GM19467 (cell line): ENCODE measurements around the gene TRIM65.
"Not testable (repeated sequence)": the region's sequence is repeated elsewhere in the genome, so short reads cannot be mapped to it uniquely, and the experiment has no call there.

Experiments
- ATAC-seq: cut with Tn5 transposase; IDR thresholded peaks from one replicate; pipeline ENCODE4 v1.9.1; 2021; ENCODE audit warnings: mild to moderate bottlenecking, moderate library complexity; ENCODE audit not compliant: unreplicated experiment

The TRIM65 gene

GRCh38 chr17:75897160-75898019 lies 639 bp upstream of the TRIM65 start:
- peak; percentile 14 for ATAC-seq

- ATAC-seq, result no peak
These were observed 1.2 kb downstream of the TRIM65 start for GRCh38 chr17:75895370-75896155.

- no peak for ATAC-seq
These were observed 2.6 kb downstream of the TRIM65 start for GRCh38 chr17:75894049-75894733.

- ATAC-seq, result no peak
These were observed 3.3 kb downstream of the TRIM65 start for GRCh38 chr17:75893305-75894048.

- ATAC-seq, result no peak
These were observed 4.1 kb downstream of the TRIM65 start for GRCh38 chr17:75892556-75893224.

GRCh38 chr17:75891605-75892555 lies 4.9 kb downstream of the TRIM65 start:
- ATAC-seq, result no peak

GRCh38 chr17:75891022-75891604 lies 5.6 kb downstream of the TRIM65 start:
- ATAC-seq, result no peak

- ATAC-seq, result no peak
These were observed 7.3 kb downstream of the TRIM65 start for GRCh38 chr17:75889454-75889853.

GRCh38 chr17:75888484-75888883 lies 8.3 kb downstream of the TRIM65 start:
- no peak for ATAC-seq

- not testable (repeated sequence) for ATAC-seq
These were observed 10.9 kb downstream of the TRIM65 start for GRCh38 chr17:75885860-75886259.

GRCh38 chr17:75885431-75885830 lies 11.3 kb downstream of the TRIM65 start:
- ATAC-seq, result no peak

- ATAC-seq, result no peak
These were observed 14.9 kb downstream of the TRIM65 start for GRCh38 chr17:75881678-75882454.

- no peak for ATAC-seq
These were observed 16.5 kb downstream of the TRIM65 start for GRCh38 chr17:75880266-75880665.

GRCh38 chr17:75878174-75878998 lies 18.4 kb downstream of the TRIM65 start, which contains the start of gene TRIM47:
TRIM47 (minus strand) TSS chr17:75878581; CDS start chr17:75878548, 33 bp downstream.
- ATAC-seq, result no peak

- ATAC-seq, result no peak
These were observed 19.0 kb downstream of the TRIM65 start for GRCh38 chr17:75877752-75878173.

GRCh38 chr17:75876938-75877751 lies 19.6 kb downstream of the TRIM65 start:
- no peak for ATAC-seq
